Effector memory CD8-positive, alpha-beta T cell (primary cell): ENCODE measurements around the gene UGT1A4.

ENCODE experiments used
- ATAC-seq: fragments of 150-1000 bp; cut with Tn5 transposase; replicated peaks from 2 replicates; pipeline ENCODE4 v1.10.0; 2021; ENCODE audit warnings: mild to moderate bottlenecking, moderate library complexity
- DNase-seq, 3 experiments: peaks; one replicate each; pipeline ENCODE4 v3.0.0; 2021
- H3K27ac Mint-ChIP-seq, 2 donors: one replicate each; pipeline ENCODE4 v1.8.0; 2022; ENCODE audit warnings: mild to moderate bottlenecking in 2 of 2, mixed read lengths in 2 of 2, moderate library complexity in 2 of 2
- H3K27me3 Mint-ChIP-seq, 2 donors: one replicate each; pipeline ENCODE4 v1.8.0; 2022; ENCODE audit warnings: mixed read lengths in 2 of 2
- H3K36me3 Mint-ChIP-seq: one replicate; pipeline ENCODE4 v1.8.0; 2022; ENCODE audit warnings: mild to moderate bottlenecking, moderate library complexity, mixed read lengths; ENCODE audit not compliant: insufficient read depth
- H3K4me1 Mint-ChIP-seq, 2 donors: one replicate each; pipeline ENCODE4 v1.8.0; 2022; ENCODE audit warnings: low read depth in 2 of 2, mixed read lengths in 2 of 2
- H3K4me3 Mint-ChIP-seq, 2 donors: one replicate each; pipeline ENCODE4 v1.8.0; 2022; ENCODE audit warnings: mild to moderate bottlenecking in 2 of 2, mixed read lengths in 2 of 2, moderate library complexity in 2 of 2
- H3K9me3 Mint-ChIP-seq, 2 donors: one replicate each; pipeline ENCODE4 v1.8.0; 2022; ENCODE audit warnings: mixed read lengths in 2 of 2
- total RNA-seq, 9 experiments: gene quantifications; one replicate each; lab custom pipeline; 2026; lab: John Stamatoyannopoulos, UW

The UGT1A4 gene
- total RNA-seq, result 0 reads per million in 9 experiments

GRCh38 chr2:233718552-233718951, at the start of gene UGT1A4:
Gene UGT1A4, plus strand, starts transcription at chr2:233718736. Its CDS starts 85 bp downstream, at chr2:233718821.
- no peak for ATAC-seq
- peaks cover 47 to 76% of the 10 kb centered on the region in 2 donors for H3K27me3 Mint-ChIP-seq

DNA sequence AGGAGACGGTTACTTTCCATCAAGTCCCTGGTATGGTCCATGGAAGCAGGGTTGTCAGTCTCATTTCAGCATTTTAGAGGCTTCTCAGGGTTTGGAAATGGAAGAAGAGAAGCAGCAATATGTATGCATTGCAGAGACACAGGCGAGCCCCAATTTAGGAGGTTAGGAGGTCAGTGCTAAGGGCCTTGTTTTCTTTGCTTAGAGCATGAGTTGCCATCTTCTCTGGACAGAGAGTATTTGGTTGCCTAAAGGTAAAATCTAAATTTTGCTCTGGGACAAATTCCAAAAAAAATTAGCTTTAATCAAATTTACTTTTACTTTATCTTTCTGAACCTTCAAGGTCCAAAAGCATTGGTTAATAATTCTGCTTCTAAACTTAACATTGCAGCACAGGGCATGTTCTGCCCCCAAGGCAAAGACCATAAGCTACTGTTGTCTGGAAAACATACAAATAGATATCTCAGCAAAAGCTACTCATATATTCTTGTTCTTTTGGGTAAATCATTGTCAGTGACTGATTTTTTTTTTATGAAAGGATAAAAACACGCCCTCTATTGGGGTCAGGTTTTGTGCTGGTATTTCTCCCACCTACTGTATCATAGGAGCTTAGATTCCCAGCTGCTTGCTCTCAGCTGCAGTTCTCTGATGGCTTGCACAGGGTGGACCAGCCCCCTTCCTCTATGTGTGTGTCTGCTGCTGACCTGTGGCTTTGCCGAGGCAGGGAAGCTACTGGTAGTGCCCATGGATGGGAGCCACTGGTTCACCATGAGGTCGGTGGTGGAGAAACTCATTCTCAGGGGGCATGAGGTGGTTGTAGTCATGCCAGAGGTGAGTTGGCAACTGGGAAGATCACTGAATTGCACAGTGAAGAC, 47.0 kb upstream of the UGT1A4 start, which contains the start of gene UGT1A9:
UGT1A9 (plus strand) TSS at position 609 of the 872 bp plus-strand sequence; CDS start at position 646, 37 bp downstream.
- no peak for DNase-seq
- Mint-ChIP-seq H3K9me3 (peaks cover 0 to 2% of the 10 kb centered on the region in 2 donors), H3K36me3 (no peaks in the 10 kb centered on the region), H3K27me3 (peaks cover 43 to 66% of the 10 kb centered on the region in 2 donors), H3K4me3 (no peak within 1 kb of the TSS), H3K27ac (no peak within 1 kb of the TSS), H3K4me1 (no peaks in the 10 kb centered on the region)
- no peak for ATAC-seq

More at GRCh38 chr2:233718552-233718951, at the start of gene UGT1A4:
- H3K9me3 Mint-ChIP-seq, result no peaks in the 10 kb centered on the region
- no peak within 1 kb of the TSS for H3K27ac Mint-ChIP-seq
- H3K4me1 Mint-ChIP-seq, result no peaks in the 10 kb centered on the region
- peaks cover 2% of the 10 kb centered on the region for H3K36me3 Mint-ChIP-seq
- no peak for DNase-seq
- no peak within 1 kb of the TSS for H3K4me3 Mint-ChIP-seq

GRCh38 chr2:233672886-233673285, 45.6 kb upstream of the UGT1A4 start:
- H3K9me3 Mint-ChIP-seq, result peaks cover 0 to 2% of the 10 kb centered on the region in 2 donors
- H3K4me3 Mint-ChIP-seq, result no peak overlapping the region
- no peak overlapping the region for H3K27ac Mint-ChIP-seq
- no peaks in the 10 kb centered on the region for H3K36me3 Mint-ChIP-seq
- ATAC-seq (no peak), DNase-seq (no peak)
- no peaks in the 10 kb centered on the region for H3K4me1 Mint-ChIP-seq
- H3K27me3 Mint-ChIP-seq, result peaks cover 54 to 73% of the 10 kb centered on the region in 2 donors

DNA sequence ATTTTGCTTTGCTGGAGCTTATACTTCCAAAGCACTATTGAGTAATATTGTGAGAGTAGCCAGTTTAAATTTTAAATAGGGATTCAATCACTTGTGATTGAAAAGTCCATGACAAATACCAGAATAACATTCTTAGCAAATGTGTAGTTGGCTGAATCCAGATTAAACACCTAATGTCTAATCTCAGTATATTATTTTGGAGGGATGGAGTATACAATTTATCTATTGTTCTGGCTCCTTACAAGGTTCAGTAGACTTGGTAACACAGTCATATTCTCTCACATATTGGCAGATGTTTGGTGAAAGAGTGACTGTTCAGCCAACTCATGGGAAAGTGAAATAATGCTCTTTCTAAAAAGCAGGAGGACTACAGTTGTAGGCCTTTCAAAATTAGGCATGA, 44.6 kb upstream of the UGT1A4 start:
- no peaks in the 10 kb centered on the region for H3K4me1 Mint-ChIP-seq
- ATAC-seq (no peak), DNase-seq (no peak)
- H3K9me3 Mint-ChIP-seq, result no peaks in the 10 kb centered on the region
- peaks cover 57 to 70% of the 10 kb centered on the region in 2 donors for H3K27me3 Mint-ChIP-seq
- H3K36me3 Mint-ChIP-seq, result no peaks in the 10 kb centered on the region
- H3K27ac Mint-ChIP-seq, result no peak overlapping the region
- H3K4me3 Mint-ChIP-seq, result no peak overlapping the region

- H3K4me3 Mint-ChIP-seq, result no peak overlapping the region
- ATAC-seq (no peak), DNase-seq (no peak)
- H3K4me1 Mint-ChIP-seq, result no peaks in the 10 kb centered on the region
- H3K27me3 Mint-ChIP-seq, result peaks cover 61 to 71% of the 10 kb centered on the region in 2 donors
- H3K27ac Mint-ChIP-seq, result no peak overlapping the region
- H3K9me3 Mint-ChIP-seq, result no peaks in the 10 kb centered on the region
- H3K36me3 Mint-ChIP-seq, result no peaks in the 10 kb centered on the region
Observed at GRCh38 chr2:233674314-233674713, 44.2 kb upstream of the UGT1A4 start.

GRCh38 chr2:233674995-233675394, 43.5 kb upstream of the UGT1A4 start:
- Mint-ChIP-seq H3K27ac (no peak overlapping the region), H3K4me3 (no peak overlapping the region), H3K4me1 (no peaks in the 10 kb centered on the region), H3K9me3 (no peaks in the 10 kb centered on the region), H3K36me3 (no peaks in the 10 kb centered on the region), H3K27me3 (peaks cover 64 to 72% of the 10 kb centered on the region in 2 donors)
- ATAC-seq, result no peak
- DNase-seq, result no peak

GRCh38 chr2:233676046-233676445, 42.5 kb upstream of the UGT1A4 start:
- Mint-ChIP-seq H3K36me3 (no peaks in the 10 kb centered on the region), H3K9me3 (no peaks in the 10 kb centered on the region), H3K27me3 (peaks cover 55 to 68% of the 10 kb centered on the region in 2 donors), H3K4me1 (no peaks in the 10 kb centered on the region), H3K4me3 (no peak overlapping the region), H3K27ac (no peak overlapping the region)
- no peak for ATAC-seq
- DNase-seq, result no peak

- DNase-seq (no peak), ATAC-seq (no peak)
- Mint-ChIP-seq H3K9me3 (no peaks in the 10 kb centered on the region), H3K36me3 (no peaks in the 10 kb centered on the region), H3K27me3 (peaks cover 44 to 54% of the 10 kb centered on the region in 2 donors), H3K4me1 (no peaks in the 10 kb centered on the region), H3K4me3 (no peak overlapping the region), H3K27ac (no peak overlapping the region)
Observed at GRCh38 chr2:233679196-233679595, 39.3 kb upstream of the UGT1A4 start.

GRCh38 chr2:233680361-233681045, 38.0 kb upstream of the UGT1A4 start:
- DNase-seq (no peak), ATAC-seq (no peak)
- Mint-ChIP-seq H3K4me1 (no peaks in the 10 kb centered on the region), H3K36me3 (no peaks in the 10 kb centered on the region), H3K9me3 (no peaks in the 10 kb centered on the region), H3K4me3 (no peak overlapping the region), H3K27me3 (peaks cover 44 to 45% of the 10 kb centered on the region in 2 donors), H3K27ac (no peak overlapping the region)

- ATAC-seq, result no peak
- no peak for DNase-seq
- H3K36me3 Mint-ChIP-seq, result no peaks in the 10 kb centered on the region
- H3K9me3 Mint-ChIP-seq, result no peaks in the 10 kb centered on the region
- no peak within 1 kb of the TSS for H3K4me3 Mint-ChIP-seq
- no peaks in the 10 kb centered on the region for H3K4me1 Mint-ChIP-seq
- H3K27ac Mint-ChIP-seq, result no peak within 1 kb of the TSS
- H3K27me3 Mint-ChIP-seq, result peaks cover 36 to 42% of the 10 kb centered on the region in 2 donors
Observed at GRCh38 chr2:233681521-233682099, 36.9 kb upstream of the UGT1A4 start, which contains the start of gene UGT1A7. Gene UGT1A7, plus strand, starts transcription at chr2:233681901. Its CDS starts 37 bp downstream, at chr2:233681938.

- ATAC-seq, result no peak
Observed at GRCh38 chr2:233684640-233685039, 33.9 kb upstream of the UGT1A4 start.

GRCh38 chr2:233686928-233687327, 31.6 kb upstream of the UGT1A4 start:
- H3K4me1 Mint-ChIP-seq, result no peaks in the 10 kb centered on the region
- DNase-seq, result no peak
- no peaks in the 10 kb centered on the region for H3K36me3 Mint-ChIP-seq
- no peak for ATAC-seq
- no peak overlapping the region for H3K4me3 Mint-ChIP-seq
- H3K27me3 Mint-ChIP-seq, result peaks cover 33 to 52% of the 10 kb centered on the region in 2 donors
- no peak overlapping the region for H3K27ac Mint-ChIP-seq
- H3K9me3 Mint-ChIP-seq, result no peaks in the 10 kb centered on the region

More at GRCh38 chr2:233684640-233685039, 33.9 kb upstream of the UGT1A4 start:
- H3K27ac Mint-ChIP-seq, result no peak overlapping the region
- no peak overlapping the region for H3K4me3 Mint-ChIP-seq
- no peaks in the 10 kb centered on the region for H3K4me1 Mint-ChIP-seq
- DNase-seq, result no peak
- no peaks in the 10 kb centered on the region for H3K36me3 Mint-ChIP-seq
- no peaks in the 10 kb centered on the region for H3K9me3 Mint-ChIP-seq
- H3K27me3 Mint-ChIP-seq, result peaks cover 30 to 42% of the 10 kb centered on the region in 2 donors

GRCh38 chr2:233688341-233688740, 30.2 kb upstream of the UGT1A4 start:
- no peak overlapping the region for H3K27ac Mint-ChIP-seq
- no peak overlapping the region for H3K4me3 Mint-ChIP-seq
- no peaks in the 10 kb centered on the region for H3K36me3 Mint-ChIP-seq
- no peak for DNase-seq
- no peaks in the 10 kb centered on the region for H3K9me3 Mint-ChIP-seq
- peaks cover 43 to 62% of the 10 kb centered on the region in 2 donors for H3K27me3 Mint-ChIP-seq
- no peak for ATAC-seq
- H3K4me1 Mint-ChIP-seq, result no peaks in the 10 kb centered on the region
